Osteocyte (in vitro differentiated cells): ENCODE results near the gene MEGF9. TPM values are rescaled to one million over a fixed set of nuclear protein-coding genes. Genes with fewer than 3 reads are reported as not detected.
A peak's percentile ranks its signal among the peaks of the same experiment; 100 is the strongest.
"Not testable (repeated sequence)": the region's sequence is repeated elsewhere in the genome, so short reads cannot be mapped to it uniquely, and the experiment has no call there.

ENCODE experiments used
- DNase-seq: peaks from one replicate; pipeline ENCODE4 v3.0.0; 2021; ENCODE audit warnings: mixed read lengths; ENCODE audit not compliant: unreplicated experiment; ENCODE audit errors: extremely low spot score
- H3K27ac Mint-ChIP-seq: one replicate; pipeline ENCODE4 v1.8.0; 2021; ENCODE audit warnings: mild to moderate bottlenecking, mixed read lengths; ENCODE audit not compliant: unreplicated experiment
- H3K27me3 Mint-ChIP-seq: one replicate; pipeline ENCODE4 v1.8.0; 2021; ENCODE audit warnings: mixed read lengths; ENCODE audit not compliant: unreplicated experiment
- H3K36me3 Mint-ChIP-seq: one replicate; pipeline ENCODE4 v1.8.0; 2021; ENCODE audit warnings: mixed read lengths; ENCODE audit not compliant: unreplicated experiment
- H3K4me1 Mint-ChIP-seq: one replicate; pipeline ENCODE4 v1.8.0; 2021; ENCODE audit warnings: mixed read lengths; ENCODE audit not compliant: unreplicated experiment
- H3K4me3 Mint-ChIP-seq: one replicate; pipeline ENCODE4 v1.8.0; 2021; ENCODE audit warnings: mild to moderate bottlenecking, moderate library complexity, mixed read lengths; ENCODE audit not compliant: unreplicated experiment
- H3K9me3 Mint-ChIP-seq: one replicate; pipeline ENCODE4 v1.8.0; 2021; ENCODE audit warnings: mixed read lengths; ENCODE audit not compliant: unreplicated experiment
- CTCF ChIP-seq: fragments of 200-600 bp; sonication (generic); IDR thresholded peaks from 2 replicates; pipeline ENCODE4 v1.5.0; 2021; ENCODE audit warnings: antibody characterized with exemption, mild to moderate bottlenecking, moderate library complexity
- total RNA-seq: library from RNA; stranded (reverse); gene quantifications from 2 replicates; pipeline ENCODE4 v1.2.1, GENCODE V29; 2021

The MEGF9 gene
- total RNA-seq, 1 donor from 2014 or later, result 21.4 TPM

- Mint-ChIP-seq H3K4me1 (peaks cover 22% of the 10 kb centered on the region), H3K27me3 (no peaks in the 10 kb centered on the region), H3K4me3 (no peak overlapping the region), H3K36me3 (peaks cover 21% of the 10 kb centered on the region), H3K9me3 (no peaks in the 10 kb centered on the region), H3K27ac (peak overlapping the region; percentile 14)
- DNase-seq, result no peak
- no peak for TF ChIP-seq CTCF
Observed at GRCh38 chr9:120757026-120757913, 43.0 kb upstream of the MEGF9 start.

- H3K9me3 Mint-ChIP-seq, result no peaks in the 10 kb centered on the region
- H3K27ac Mint-ChIP-seq, result peak overlapping the region; percentile 48
- no peaks in the 10 kb centered on the region for H3K27me3 Mint-ChIP-seq
- H3K36me3 Mint-ChIP-seq, result peaks cover 17% of the 10 kb centered on the region
- peaks cover 22% of the 10 kb centered on the region for H3K4me1 Mint-ChIP-seq
- DNase-seq, result no peak
- no peak overlapping the region for H3K4me3 Mint-ChIP-seq
- TF ChIP-seq CTCF, result no peak
Observed at GRCh38 chr9:120756531-120756930, 42.3 kb upstream of the MEGF9 start.

- no peak for DNase-seq
- Mint-ChIP-seq H3K36me3 (peaks cover 15% of the 10 kb centered on the region), H3K27ac (peak overlapping the region; percentile 48), H3K4me1 (peaks cover 20% of the 10 kb centered on the region), H3K9me3 (no peaks in the 10 kb centered on the region), H3K4me3 (no peak overlapping the region), H3K27me3 (no peaks in the 10 kb centered on the region)
- TF ChIP-seq CTCF, result peak; percentile 89
Observed at GRCh38 chr9:120755810-120756434, 41.7 kb upstream of the MEGF9 start.

- Mint-ChIP-seq H3K27me3 (no peaks in the 10 kb centered on the region), H3K4me3 (no peak overlapping the region), H3K27ac (no peak overlapping the region), H3K9me3 (no peaks in the 10 kb centered on the region), H3K4me1 (peaks cover 14% of the 10 kb centered on the region), H3K36me3 (peaks cover 11% of the 10 kb centered on the region)
- no peak for TF ChIP-seq CTCF
- no peak for DNase-seq
Observed at GRCh38 chr9:120755044-120755443, 40.8 kb upstream of the MEGF9 start.

GRCh38 chr9:120750421-120750820 lies 36.2 kb upstream of the MEGF9 start:
- Mint-ChIP-seq H3K4me3 (no peak overlapping the region), H3K9me3 (no peaks in the 10 kb centered on the region), H3K4me1 (no peaks in the 10 kb centered on the region), H3K27me3 (no peaks in the 10 kb centered on the region), H3K27ac (no peak overlapping the region), H3K36me3 (no peaks in the 10 kb centered on the region)
- TF ChIP-seq CTCF, result no peak
- DNase-seq, result no peak

GRCh38 chr9:120746366-120746765 lies 32.1 kb upstream of the MEGF9 start:
- not testable (repeated sequence) for H3K27me3 Mint-ChIP-seq, H3K4me3 Mint-ChIP-seq, H3K27ac Mint-ChIP-seq, H3K9me3 Mint-ChIP-seq, H3K36me3 Mint-ChIP-seq, H3K4me1 Mint-ChIP-seq, DNase-seq
